Activated CD4-positive, alpha-beta T cell treated with anti-CD3 and anti-CD28 coated beads for 4 hours (primary cell): Measurements from ENCODE around the gene ZBTB7C.

ENCODE experiments used
- DNase-seq, 2 donors: peaks; one replicate each; pipeline ENCODE4 v3.0.0-alpha.2; 2020

ZBTB7C gene

GRCh38 chr18:48106498-48106897 is 302.7 kb downstream of the ZBTB7C start:
- no peak for DNase-seq

DNA sequence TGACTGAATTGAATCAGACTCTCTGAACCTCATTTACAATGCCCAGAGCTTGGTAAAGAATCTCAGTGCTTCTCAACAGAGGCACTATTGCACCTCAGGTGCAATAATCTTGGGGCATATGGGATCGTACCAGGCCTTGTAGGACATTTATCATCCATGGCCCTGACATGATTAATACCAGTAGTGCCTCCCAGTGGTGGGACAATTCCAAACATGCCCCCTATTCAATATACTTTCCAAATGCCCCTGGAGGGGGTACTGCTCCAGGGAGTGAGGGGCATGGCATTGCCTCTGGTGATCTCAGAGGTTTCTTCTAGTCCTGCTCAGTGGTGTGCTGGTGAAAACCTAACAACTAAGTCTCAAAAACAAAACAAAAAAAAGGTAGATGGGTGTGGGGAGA is 303.9 kb downstream of the ZBTB7C start:
- no peak for DNase-seq

DNA sequence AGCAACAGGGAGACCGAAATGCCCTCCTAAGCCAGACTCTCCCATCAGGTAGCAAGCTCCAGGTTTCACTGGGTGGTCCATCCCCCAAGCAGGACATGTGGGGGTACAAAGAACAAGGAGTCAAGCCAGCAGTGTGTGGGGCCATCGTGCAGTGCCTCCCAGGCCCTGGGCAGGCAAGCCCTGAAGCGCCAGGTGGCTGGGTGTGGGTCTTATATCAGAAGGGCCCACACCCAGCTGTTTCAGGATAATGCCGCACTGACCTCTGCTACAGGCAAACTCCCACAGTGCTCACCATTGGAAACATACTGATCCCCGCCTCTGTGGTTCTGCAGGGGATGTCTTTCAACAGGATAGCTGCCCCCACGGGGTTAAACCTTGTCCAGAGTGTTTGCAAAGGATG is 304.5 kb downstream of the ZBTB7C start:
- no peak for DNase-seq

- DNase-seq: no peak
Measured at GRCh38 chr18:48100651-48101165, 308.5 kb downstream of the ZBTB7C start.

GRCh38 chr18:48100165-48100575 is 309.0 kb downstream of the ZBTB7C start:
- no peak for DNase-seq

GRCh38 chr18:48099481-48100164 is 309.6 kb downstream of the ZBTB7C start:
- DNase-seq: no peak

DNA sequence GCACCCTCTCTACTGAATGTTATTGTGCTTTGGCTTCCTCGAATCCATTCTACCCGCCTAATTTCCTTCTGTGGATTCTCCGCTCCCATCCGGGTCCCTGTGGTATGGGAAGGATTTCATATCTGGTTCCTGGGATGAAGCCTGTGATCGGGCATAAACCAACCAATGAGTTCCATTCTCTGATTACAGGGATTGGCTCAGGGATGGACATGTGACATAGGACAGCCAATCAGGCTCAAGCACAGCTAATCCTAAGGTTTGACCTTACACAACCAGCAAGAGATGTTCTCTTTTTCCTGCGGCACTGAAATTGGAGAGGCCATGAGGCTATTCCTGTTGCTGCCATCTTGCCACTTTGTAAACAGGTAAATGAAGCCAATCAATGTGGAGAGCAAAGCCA is 310.6 kb downstream of the ZBTB7C start:
- DNase-seq: no peak

GRCh38 chr18:48098007-48098406 is 311.2 kb downstream of the ZBTB7C start:
- DNase-seq: no peak

DNA sequence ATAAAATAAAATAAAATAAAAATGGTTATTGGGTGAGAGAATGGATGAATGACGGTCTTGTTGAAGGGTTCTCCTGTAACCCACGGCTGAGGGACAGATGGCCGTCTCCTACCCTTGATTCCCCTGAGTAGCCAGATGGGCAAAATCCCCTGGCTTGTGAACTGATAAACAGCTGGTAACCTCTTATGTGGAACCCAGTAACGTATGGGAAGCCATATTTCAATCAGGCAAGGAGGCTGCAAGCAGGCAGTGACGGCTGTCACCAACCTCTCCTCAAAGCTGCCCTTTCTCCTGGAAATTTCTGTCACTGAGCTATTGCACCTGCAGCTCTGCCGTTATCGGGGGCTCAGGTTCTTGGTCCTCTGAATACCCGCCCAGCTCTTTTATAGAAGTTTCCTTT is 313.5 kb downstream of the ZBTB7C start:
- DNase-seq: no peak

DNA sequence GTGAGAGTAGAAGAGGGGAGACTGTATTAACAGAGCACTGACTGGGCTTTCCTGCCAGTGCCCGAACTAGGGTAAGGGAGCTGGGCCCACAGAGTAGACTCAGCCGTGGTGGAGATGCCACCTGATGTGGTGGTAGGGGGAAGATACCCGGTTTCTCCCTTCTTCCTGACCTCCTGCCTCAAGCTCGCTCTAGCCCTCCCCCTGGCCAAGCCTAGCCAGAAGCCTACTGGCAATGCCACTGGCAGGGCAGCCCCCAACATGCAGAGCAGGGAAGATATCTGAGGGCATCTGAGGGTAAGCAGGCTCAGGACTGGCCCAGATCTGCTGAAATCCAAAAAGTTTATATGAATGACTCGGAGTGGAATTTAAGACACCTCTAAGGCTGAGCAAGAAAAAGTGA is 316.1 kb downstream of the ZBTB7C start:
- DNase-seq: no peak

- DNase-seq: no peak
Measured at GRCh38 chr18:48091869-48092497, 317.2 kb downstream of the ZBTB7C start.

GRCh38 chr18:48090702-48091101 is 318.5 kb downstream of the ZBTB7C start:
- DNase-seq: no peak

- no peak for DNase-seq
Measured at GRCh38 chr18:48090021-48090420, 319.2 kb downstream of the ZBTB7C start.

DNA sequence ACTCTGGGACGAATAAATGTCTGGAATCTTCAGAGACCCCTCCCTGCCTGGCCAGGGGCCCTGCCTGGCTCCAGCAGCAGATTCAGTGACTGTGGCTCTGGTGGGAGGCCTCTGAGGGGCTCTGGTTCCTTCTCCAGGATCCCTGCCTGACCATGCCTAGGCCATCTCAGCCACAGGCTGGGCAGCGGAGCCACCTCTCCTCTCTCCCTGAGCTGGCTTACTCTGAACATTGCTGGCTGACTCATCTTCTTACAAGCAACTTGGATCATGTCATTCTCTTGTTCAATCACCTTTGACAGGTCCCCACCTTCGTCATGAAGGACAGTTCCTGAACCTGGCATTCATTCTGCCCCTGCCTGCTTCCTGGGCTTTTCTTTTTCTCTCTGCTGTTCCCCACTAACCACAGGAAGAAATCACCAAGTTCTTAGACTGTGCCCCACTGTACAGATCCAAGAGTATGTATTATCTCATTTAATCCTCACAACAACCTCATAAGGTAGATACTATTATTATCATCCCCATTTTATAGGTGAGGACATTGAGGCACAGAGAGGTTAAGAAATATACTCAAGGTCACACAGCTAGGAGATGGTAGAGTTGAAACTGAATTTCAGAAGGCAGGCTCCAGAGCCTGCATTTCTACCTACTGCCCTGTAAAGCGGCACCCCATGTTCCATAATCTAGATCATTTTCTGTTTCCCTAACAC is 323.2 kb downstream of the ZBTB7C start:
- DNase-seq: no peak

GRCh38 chr18:48084858-48085257 is 324.3 kb downstream of the ZBTB7C start:
- no peak for DNase-seq

DNA sequence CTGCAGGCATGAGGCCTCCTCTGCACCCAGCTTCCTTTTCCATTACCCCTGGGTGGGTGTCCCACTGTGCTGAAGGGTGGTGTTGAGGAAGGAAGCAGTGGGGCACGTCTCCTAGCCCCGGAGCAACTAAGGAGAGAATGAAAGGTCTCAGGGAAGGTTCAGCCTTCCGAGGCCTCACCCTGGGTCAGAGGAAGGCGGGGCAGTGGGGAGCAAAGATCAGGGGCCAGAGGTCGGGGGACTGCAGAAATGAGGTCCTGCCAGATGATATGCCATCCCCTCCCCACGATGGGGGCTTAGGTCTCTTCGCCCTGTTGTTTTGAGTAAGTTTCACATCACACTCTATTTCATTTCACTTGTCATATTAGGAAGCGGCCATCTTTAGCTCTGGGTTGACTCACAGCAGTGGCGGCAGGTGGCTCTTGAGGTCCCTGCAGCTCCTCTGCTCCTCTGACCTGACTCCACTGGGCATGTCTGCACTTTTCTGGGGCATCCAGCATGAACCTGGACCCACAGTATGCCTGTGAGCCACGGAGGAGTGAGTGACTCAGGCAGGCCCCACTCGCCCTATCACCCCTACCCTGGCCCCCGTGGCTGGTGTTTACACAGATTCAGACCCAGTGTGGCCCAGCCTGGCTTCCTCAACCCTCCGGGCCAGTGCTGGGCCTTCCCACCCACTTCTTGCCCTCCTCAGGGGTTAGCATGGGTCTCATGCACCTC is 325.0 kb downstream of the ZBTB7C start:
- no peak for DNase-seq

GRCh38 chr18:48080546-48080945 is 328.6 kb downstream of the ZBTB7C start:
- DNase-seq: no peak

GRCh38 chr18:48079885-48080284 is 329.3 kb downstream of the ZBTB7C start:
- DNase-seq: no peak

GRCh38 chr18:48078448-48078847 is 330.7 kb downstream of the ZBTB7C start:
- DNase-seq: no peak

DNA sequence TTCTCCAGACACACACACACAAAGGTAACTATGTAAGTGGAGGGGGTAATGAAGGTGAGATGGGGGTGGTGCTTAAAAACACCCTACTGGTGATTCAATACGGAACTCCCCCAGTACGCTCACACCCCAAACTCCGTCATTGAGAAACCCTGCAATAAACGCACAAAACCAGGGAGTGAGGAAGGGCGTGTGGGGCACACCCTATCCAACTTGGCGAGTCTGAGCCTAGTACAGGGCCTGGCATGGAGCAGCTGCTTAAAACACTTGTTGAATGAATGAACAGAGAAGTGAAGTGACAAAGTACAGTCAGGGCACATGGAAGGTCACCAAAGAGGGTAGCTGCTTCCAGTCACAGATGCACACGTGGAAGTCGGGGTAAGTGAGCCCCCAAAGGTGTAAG is 331.9 kb downstream of the ZBTB7C start:
- DNase-seq: no peak

DNA sequence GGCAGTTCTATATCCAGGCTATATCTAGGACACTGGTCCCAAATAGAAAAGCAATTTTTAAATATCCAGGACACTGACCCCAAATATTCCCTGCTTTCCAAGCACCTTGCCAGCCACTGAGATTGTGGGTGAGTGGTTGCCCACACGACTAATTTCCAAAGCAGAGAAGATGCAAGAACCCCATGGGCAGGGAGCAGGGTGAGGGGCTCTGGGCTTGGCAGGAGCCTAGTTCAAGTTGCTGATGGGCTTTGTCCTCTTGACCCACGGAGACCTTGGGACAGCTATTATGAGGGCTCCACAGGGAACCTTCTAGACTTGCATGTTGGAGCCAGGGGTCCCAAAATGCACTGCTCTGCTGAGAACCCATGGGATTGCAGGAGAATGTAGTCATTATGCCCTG is 332.7 kb downstream of the ZBTB7C start:
- DNase-seq: no peak

- no peak for DNase-seq
Measured at GRCh38 chr18:48075707-48076093, 333.5 kb downstream of the ZBTB7C start.

GRCh38 chr18:48074929-48075706 is 334.1 kb downstream of the ZBTB7C start:
- DNase-seq: no peak
